Breast epithelium (tissue), 3 donors: ENCODE measurements around the gene RHOT2.

ENCODE experiments used
- POLR2A ChIP-seq: fragments of 450-650 bp; IDR thresholded peaks from one replicate; pipeline ENCODE4 v1.6.1; 2016; ENCODE audit warnings: antibody characterized with exemption, mild to moderate bottlenecking, moderate library complexity
- POLR2AphosphoS5 ChIP-seq, 3 donors: sonication (generic); formaldehyde crosslinking; IDR thresholded peaks; one replicate each; pipeline ENCODE4 v1.6.1; 2017; ENCODE audit warnings: antibody characterized with exemption in 3 of 3
- TF ChIP-seq, protein P1 (sequence below), 3 donors: fragments of 450-650 bp; IDR thresholded peaks; one replicate each; pipeline ENCODE4 v1.5.1; 2016 to 2017; ENCODE audit warnings: antibody characterized with exemption in 3 of 3, mild to moderate bottlenecking in 3 of 3, moderate library complexity in 3 of 3

DNA sequence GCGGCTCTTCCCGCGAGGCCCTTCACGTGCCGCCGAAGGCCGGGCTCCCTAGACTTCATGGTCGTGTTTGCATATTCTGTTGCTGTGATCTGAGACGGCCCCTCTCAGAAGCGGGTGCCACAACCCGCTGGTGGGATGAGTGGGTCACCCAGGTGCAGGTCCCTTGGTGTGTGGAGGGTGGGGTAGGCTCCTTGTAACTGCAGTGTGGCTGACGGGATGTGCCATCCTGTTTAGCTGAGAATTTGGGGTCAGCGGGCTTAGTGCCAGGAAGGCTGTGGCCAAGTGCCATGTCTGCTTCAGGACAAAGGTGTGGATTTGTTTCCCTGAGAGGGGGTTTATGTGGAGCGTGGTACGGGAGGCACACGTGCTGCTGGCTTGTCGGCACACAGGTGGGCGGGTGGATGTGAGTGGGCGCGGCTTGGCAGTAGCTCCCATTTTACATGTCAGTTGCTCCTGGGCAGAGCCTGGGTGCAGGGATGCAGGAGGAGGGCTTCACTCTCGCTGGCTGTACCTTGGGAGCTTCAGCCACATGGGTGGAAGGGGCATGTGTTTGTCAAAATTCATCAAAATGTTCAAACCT is 46.3 kb upstream of the RHOT2 start:
- TF ChIP-seq, protein P1, sequence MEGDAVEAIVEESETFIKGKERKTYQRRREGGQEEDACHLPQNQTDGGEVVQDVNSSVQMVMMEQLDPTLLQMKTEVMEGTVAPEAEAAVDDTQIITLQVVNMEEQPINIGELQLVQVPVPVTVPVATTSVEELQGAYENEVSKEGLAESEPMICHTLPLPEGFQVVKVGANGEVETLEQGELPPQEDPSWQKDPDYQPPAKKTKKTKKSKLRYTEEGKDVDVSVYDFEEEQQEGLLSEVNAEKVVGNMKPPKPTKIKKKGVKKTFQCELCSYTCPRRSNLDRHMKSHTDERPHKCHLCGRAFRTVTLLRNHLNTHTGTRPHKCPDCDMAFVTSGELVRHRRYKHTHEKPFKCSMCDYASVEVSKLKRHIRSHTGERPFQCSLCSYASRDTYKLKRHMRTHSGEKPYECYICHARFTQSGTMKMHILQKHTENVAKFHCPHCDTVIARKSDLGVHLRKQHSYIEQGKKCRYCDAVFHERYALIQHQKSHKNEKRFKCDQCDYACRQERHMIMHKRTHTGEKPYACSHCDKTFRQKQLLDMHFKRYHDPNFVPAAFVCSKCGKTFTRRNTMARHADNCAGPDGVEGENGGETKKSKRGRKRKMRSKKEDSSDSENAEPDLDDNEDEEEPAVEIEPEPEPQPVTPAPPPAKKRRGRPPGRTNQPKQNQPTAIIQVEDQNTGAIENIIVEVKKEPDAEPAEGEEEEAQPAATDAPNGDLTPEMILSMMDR (IDR thresholded peaks at IDR 0.05), result no peak
- TF ChIP-seq POLR2A (no peak), POLR2AphosphoS5 (IDR thresholded peaks at IDR 0.05) (no peak)
